ENCODE data around the gene TXLNG. TPM values are rescaled to one million over a fixed set of nuclear protein-coding genes. Genes with fewer than 3 reads are reported as not detected.

The TXLNG gene
- polyA plus RNA-seq, 1 of the 3 experiments (the other 2 are of a cell fraction): 12.1 TPM

- TF ChIP-seq SIN3A (IDR thresholded peaks at IDR 0.05; ENCODE audit: borderline replicate concordance, low read depth, low read length) (no peak), RAD21 (IDR thresholded peaks at IDR 0.05; ENCODE audit: low read length) (no peak), POLR2AphosphoS5 (IDR thresholded peaks at IDR 0.05; ENCODE audit: low read depth, low read length) (no peak), TEAD4 (IDR thresholded peaks at IDR 0.05; ENCODE audit: borderline replicate concordance, insufficient read depth) (no peak), MAX (IDR thresholded peaks at IDR 0.05; ENCODE audit: low read depth) (no peak), MEF2A (IDR thresholded peaks at IDR 0.05; ENCODE audit: borderline replicate concordance, low read depth) (no peak)
- TF ChIP-seq, protein P1, sequence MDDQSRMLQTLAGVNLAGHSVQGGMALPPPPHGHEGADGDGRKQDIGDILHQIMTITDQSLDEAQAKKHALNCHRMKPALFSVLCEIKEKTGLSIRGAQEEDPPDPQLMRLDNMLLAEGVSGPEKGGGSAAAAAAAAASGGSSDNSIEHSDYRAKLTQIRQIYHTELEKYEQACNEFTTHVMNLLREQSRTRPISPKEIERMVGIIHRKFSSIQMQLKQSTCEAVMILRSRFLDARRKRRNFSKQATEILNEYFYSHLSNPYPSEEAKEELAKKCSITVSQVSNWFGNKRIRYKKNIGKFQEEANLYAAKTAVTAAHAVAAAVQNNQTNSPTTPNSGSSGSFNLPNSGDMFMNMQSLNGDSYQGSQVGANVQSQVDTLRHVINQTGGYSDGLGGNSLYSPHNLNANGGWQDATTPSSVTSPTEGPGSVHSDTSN (IDR thresholded peaks at IDR 0.05): no peak
Observed at GRCh38 chrX:16852617-16853179, 66.4 kb downstream of the TXLNG start (continued).

GRCh38 chrX:16853537-16853936 is 67.3 kb downstream of the TXLNG start:
- Histone ChIP-seq H3K4me1 (ENCODE audit: control insufficient read depth in 1 of 2, insufficient read depth in 2 of 2, low read depth in 1 of 2, low read length in 1 of 2) (no peaks in the 10 kb centered on the region; a peak in 1 of 4 replicates), H3K4me3 (ENCODE audit: low read depth in 2 of 2, low read length in 1 of 2) (no peak overlapping the region), H3K9me3 (no peaks in the 10 kb centered on the region), H3K27me3 (ENCODE audit: insufficient read depth) (no peaks in the 10 kb centered on the region), H3K9me2 (no peaks in the 10 kb centered on the region), H4K20me1 (ENCODE audit: insufficient read depth) (peaks cover 26% of the 10 kb centered on the region; the same call in 1 of the 2 replicates), H3K79me2 (ENCODE audit: insufficient read depth) (peaks cover 70% of the 10 kb centered on the region), H3K4me2 (no peak overlapping the region), H3F3A (replicated peaks; ENCODE audit: insufficient read depth) (no peaks in the 10 kb centered on the region), H3K27ac (ENCODE audit: low read depth in 2 of 2, low read length in 1 of 2) (no peak overlapping the region), H3K36me3 (replicated peaks in 1 of 2; ENCODE audit: control insufficient read depth in 1 of 2, insufficient read depth in 2 of 2, low read length in 1 of 2) (peaks cover 48 to 75% of the 10 kb centered on the region in 2 experiments), H3K9ac (no peak overlapping the region), H2AFZ (ENCODE audit: low read depth) (no peak overlapping the region)
- DNase-seq: no peak
- CTCF ChIA-PET: interaction anchor here (0.6 to 1.3 kb wide), 2 partner anchors 27 to 34 kb away, joined by 3 read pairs; no protein-coding TSS in a partner anchor
- no peak for TF ChIP-seq EP300 (IDR thresholded peaks at IDR 0.05; ENCODE audit: borderline replicate concordance in 1 of 2, low read depth in 1 of 2, low read length in 1 of 2)
- no peak for TF ChIP-seq TCF12 (IDR thresholded peaks at IDR 0.05)
- TF ChIP-seq EZH2phosphoT487 (IDR thresholded peaks at IDR 0.05; ENCODE audit: borderline replicate concordance, low read depth): no peak
- no peak for TF ChIP-seq MXI1 (IDR thresholded peaks at IDR 0.05; ENCODE audit: low read depth, low read length)
- no peak for TF ChIP-seq RCOR1 (IDR thresholded peaks at IDR 0.05; ENCODE audit: low read length)
- TF ChIP-seq, protein P2, sequence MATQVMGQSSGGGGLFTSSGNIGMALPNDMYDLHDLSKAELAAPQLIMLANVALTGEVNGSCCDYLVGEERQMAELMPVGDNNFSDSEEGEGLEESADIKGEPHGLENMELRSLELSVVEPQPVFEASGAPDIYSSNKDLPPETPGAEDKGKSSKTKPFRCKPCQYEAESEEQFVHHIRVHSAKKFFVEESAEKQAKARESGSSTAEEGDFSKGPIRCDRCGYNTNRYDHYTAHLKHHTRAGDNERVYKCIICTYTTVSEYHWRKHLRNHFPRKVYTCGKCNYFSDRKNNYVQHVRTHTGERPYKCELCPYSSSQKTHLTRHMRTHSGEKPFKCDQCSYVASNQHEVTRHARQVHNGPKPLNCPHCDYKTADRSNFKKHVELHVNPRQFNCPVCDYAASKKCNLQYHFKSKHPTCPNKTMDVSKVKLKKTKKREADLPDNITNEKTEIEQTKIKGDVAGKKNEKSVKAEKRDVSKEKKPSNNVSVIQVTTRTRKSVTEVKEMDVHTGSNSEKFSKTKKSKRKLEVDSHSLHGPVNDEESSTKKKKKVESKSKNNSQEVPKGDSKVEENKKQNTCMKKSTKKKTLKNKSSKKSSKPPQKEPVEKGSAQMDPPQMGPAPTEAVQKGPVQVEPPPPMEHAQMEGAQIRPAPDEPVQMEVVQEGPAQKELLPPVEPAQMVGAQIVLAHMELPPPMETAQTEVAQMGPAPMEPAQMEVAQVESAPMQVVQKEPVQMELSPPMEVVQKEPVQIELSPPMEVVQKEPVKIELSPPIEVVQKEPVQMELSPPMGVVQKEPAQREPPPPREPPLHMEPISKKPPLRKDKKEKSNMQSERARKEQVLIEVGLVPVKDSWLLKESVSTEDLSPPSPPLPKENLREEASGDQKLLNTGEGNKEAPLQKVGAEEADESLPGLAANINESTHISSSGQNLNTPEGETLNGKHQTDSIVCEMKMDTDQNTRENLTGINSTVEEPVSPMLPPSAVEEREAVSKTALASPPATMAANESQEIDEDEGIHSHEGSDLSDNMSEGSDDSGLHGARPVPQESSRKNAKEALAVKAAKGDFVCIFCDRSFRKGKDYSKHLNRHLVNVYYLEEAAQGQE (IDR thresholded peaks at IDR 0.05; ENCODE audit: low read depth, low read length): no peak
- TF ChIP-seq YY1 (IDR thresholded peaks at IDR 0.05; ENCODE audit: low read depth): no peak
- TF ChIP-seq NFIC (IDR thresholded peaks at IDR 0.05; ENCODE audit: borderline replicate concordance): no peak
- TF ChIP-seq RFX5 (IDR thresholded peaks at IDR 0.05; ENCODE audit: low read length): no peak
- TF ChIP-seq FOXJ3 (CRISPR knock-in tag; IDR thresholded peaks at IDR 0.05): no peak
- no peak for TF ChIP-seq GABPA (IDR thresholded peaks at IDR 0.05; ENCODE audit: low read depth)
- TF ChIP-seq, protein P3, sequence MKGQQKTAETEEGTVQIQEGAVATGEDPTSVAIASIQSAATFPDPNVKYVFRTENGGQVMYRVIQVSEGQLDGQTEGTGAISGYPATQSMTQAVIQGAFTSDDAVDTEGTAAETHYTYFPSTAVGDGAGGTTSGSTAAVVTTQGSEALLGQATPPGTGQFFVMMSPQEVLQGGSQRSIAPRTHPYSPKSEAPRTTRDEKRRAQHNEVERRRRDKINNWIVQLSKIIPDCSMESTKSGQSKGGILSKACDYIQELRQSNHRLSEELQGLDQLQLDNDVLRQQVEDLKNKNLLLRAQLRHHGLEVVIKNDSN (IDR thresholded peaks at IDR 0.05; ENCODE audit: borderline replicate concordance, low read depth): no peak
- no peak for TF ChIP-seq FOXM1 (IDR thresholded peaks at IDR 0.05; ENCODE audit: low read depth)
- TF ChIP-seq CHD2 (IDR thresholded peaks at IDR 0.05; ENCODE audit: low read length, partially characterized antibody): no peak
- no peak for TF ChIP-seq POLR2AphosphoS5 (IDR thresholded peaks at IDR 0.05; ENCODE audit: low read depth, low read length)
- TF ChIP-seq SIN3A (IDR thresholded peaks at IDR 0.05; ENCODE audit: borderline replicate concordance, low read depth, low read length): no peak
- TF ChIP-seq, protein P4, sequence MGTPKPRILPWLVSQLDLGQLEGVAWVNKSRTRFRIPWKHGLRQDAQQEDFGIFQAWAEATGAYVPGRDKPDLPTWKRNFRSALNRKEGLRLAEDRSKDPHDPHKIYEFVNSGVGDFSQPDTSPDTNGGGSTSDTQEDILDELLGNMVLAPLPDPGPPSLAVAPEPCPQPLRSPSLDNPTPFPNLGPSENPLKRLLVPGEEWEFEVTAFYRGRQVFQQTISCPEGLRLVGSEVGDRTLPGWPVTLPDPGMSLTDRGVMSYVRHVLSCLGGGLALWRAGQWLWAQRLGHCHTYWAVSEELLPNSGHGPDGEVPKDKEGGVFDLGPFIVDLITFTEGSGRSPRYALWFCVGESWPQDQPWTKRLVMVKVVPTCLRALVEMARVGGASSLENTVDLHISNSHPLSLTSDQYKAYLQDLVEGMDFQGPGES (IDR thresholded peaks at IDR 0.05; ENCODE audit: low read depth, low read length): no peak
- no peak for TF ChIP-seq ELF1 (IDR thresholded peaks at IDR 0.05)
- no peak for TF ChIP-seq USF2 (IDR thresholded peaks at IDR 0.05; ENCODE audit: borderline replicate concordance, low read depth, low read length)
- WGBS (ENCODE audit: low lambda C conversion rate): 94% methylated on average over 3 of the region's 3 CpGs
- POLR2A ChIA-PET: no interaction called here
